Naive thymus-derived CD4-positive, alpha-beta T cell (primary cell): ENCODE results near the gene MACF1. TPM values are rescaled to one million over a fixed set of nuclear protein-coding genes. Genes with fewer than 3 reads are reported as not detected.

Experiments
- ATAC-seq: fragments of 150-1000 bp; cut with Tn5 transposase; 2 replicates; pipeline ENCODE4 v1.10.0; 2021; ENCODE audit warnings: mild to moderate bottlenecking, moderate library complexity
- CTCF ChIA-PET: fragments of 350-600 bp; sonication (Branson Sonifier 250); formaldehyde crosslinking; loops from one replicate; lab custom pipeline; 2021; ENCODE audit warnings: antibody characterized with exemption; lab: Charles Lee
- POLR2A ChIA-PET: fragments of 350-600 bp; sonication (Branson Sonifier 250); formaldehyde crosslinking; loops from one replicate; lab custom pipeline; 2021; ENCODE audit warnings: antibody characterized with exemption, inconsistent platforms; lab: Charles Lee
- DNase-seq, 9 donors: peaks; one replicate each; pipeline versions ENCODE4 v3.0.0 to v3.0.0-alpha.2; 2020 to 2022; ENCODE audit warnings: mixed read lengths in 1 of 9
- H3K27ac ChIP-seq: one replicate; pipeline ENCODE4 v1.7.0; 2013; ENCODE audit warnings: mild to moderate bottlenecking, low read depth, low read length, moderate library complexity
- H3K27me3 ChIP-seq, 2 donors: one replicate each; pipeline ENCODE4 v1.7.0; 2013; ENCODE audit warnings: low read length in 2 of 2, mild to moderate bottlenecking in 2 of 2, moderate library complexity in 2 of 2; ENCODE audit not compliant: control insufficient read depth in 2 of 2, insufficient read depth in 2 of 2
- H3K36me3 ChIP-seq, 3 experiments: 1 replicate in 2 of 3; 2 replicates in 1 of 3; pipeline ENCODE4 v1.7.0; 2013; ENCODE audit warnings: low read length in 3 of 3, mild to moderate bottlenecking in 3 of 3, moderate library complexity in 1 of 3; ENCODE audit not compliant: insufficient read depth in 3 of 3, control insufficient read depth in 2 of 3
- H3K4me1 ChIP-seq, 2 donors: one replicate each; pipeline ENCODE4 v1.7.0; 2013; ENCODE audit warnings: low read length in 2 of 2, mild to moderate bottlenecking in 2 of 2, moderate library complexity in 1 of 2; ENCODE audit not compliant: control insufficient read depth in 2 of 2, insufficient read depth in 2 of 2
- H3K4me3 ChIP-seq: 2 replicates; pipeline ENCODE4 v1.7.0; 2013; ENCODE audit warnings: mild to moderate bottlenecking, low read length
- H3K9me3 ChIP-seq, 3 experiments: 1 replicate in 2 of 3; 2 replicates in 1 of 3; pipeline ENCODE4 v1.7.0; 2013; ENCODE audit warnings: low read length in 3 of 3; ENCODE audit not compliant: control insufficient read depth in 2 of 3
- H3K27ac Mint-ChIP-seq, 9 donors: one replicate each; pipeline ENCODE4 v1.8.0; 2020 to 2022; ENCODE audit warnings: mixed read lengths in 9 of 9, mild to moderate bottlenecking in 8 of 9, moderate library complexity in 5 of 9, inconsistent platforms in 2 of 9
- H3K27me3 Mint-ChIP-seq, 5 donors: one replicate each; pipeline ENCODE4 v1.8.0; 2021 to 2022; ENCODE audit warnings: mixed read lengths in 5 of 5, mild to moderate bottlenecking in 1 of 5
- H3K36me3 Mint-ChIP-seq, 5 donors: one replicate each; pipeline ENCODE4 v1.8.0; 2020 to 2022; ENCODE audit warnings: mixed read lengths in 5 of 5, mild to moderate bottlenecking in 3 of 5, inconsistent platforms in 1 of 5
- H3K4me1 Mint-ChIP-seq, 7 donors: one replicate each; pipeline ENCODE4 v1.8.0; 2020 to 2022; ENCODE audit warnings: mixed read lengths in 7 of 7, mild to moderate bottlenecking in 3 of 7, inconsistent platforms in 1 of 7
- H3K4me3 Mint-ChIP-seq, 10 donors: one replicate each; pipeline ENCODE4 v1.8.0; 2020 to 2022; ENCODE audit warnings: mild to moderate bottlenecking in 10 of 10, mixed read lengths in 10 of 10, moderate library complexity in 6 of 10, inconsistent platforms in 2 of 10
- H3K9me3 Mint-ChIP-seq, 11 donors: one replicate each; pipeline ENCODE4 v1.8.0; 2020 to 2022; ENCODE audit warnings: mixed read lengths in 11 of 11, mild to moderate bottlenecking in 4 of 11, inconsistent platforms in 1 of 11, moderate library complexity in 1 of 11
- intact Hi-C, 2 donors: fragments of 100-400 bp; cut with micrococcal nuclease; formaldehyde crosslinking; loops; one replicate each; pipeline ENCODE4 v1.15.1; 2023
- polyA plus RNA-seq, 2 donors: library from polyadenylated mRNA; unstranded; fragments of 300-500 nt; fragmentation: Illumina TruSeq; gene quantifications; one replicate each; pipeline ENCODE4 v1.2.3, GENCODE V29; 2021
- total RNA-seq, 6 experiments: library from RNA in 5 of 6; stranded (reverse) in 5 of 6; gene quantifications; 1 replicate in 5 of 6; 2 replicates in 1 of 6; pipeline ENCODE4 v1.2.3 and lab custom pipeline; 2021 to 2026

MACF1 gene
- total and polyA plus RNA-seq, 7 experiments from 2014 or later = 21.2 to 409 (median 288) TPM

DNA sequence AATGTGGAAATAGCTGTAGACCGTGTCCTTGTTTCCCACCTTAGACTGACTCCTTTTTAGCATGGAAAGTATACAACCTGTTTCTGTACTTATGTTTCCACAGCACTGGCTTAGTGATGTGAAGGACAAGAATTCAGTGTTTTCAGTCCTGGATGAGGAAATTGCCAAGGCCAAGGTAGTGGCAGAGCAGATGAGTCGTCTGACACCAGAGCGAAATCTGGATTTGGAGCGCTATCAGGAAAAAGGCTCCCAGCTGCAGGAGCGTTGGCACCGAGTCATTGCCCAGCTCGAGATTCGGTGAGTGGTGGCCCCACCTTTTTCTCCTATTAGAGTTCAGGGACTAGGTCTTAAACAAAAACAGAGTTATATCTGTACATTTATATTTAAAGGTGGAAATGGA lies 112.6 kb downstream of the MACF1 start:
- H3K9me3 ChIP-seq = no peaks in the 10 kb centered on the region
- ChIA-PET CTCF (interaction anchor here (0.6 to 0.9 kb wide), 2 partner anchors 218 to 247 kb away, joined by 3 read pairs; no protein-coding TSS in a partner anchor), POLR2A (no interaction called here)
- no peak overlapping the region for H3K4me3 Mint-ChIP-seq
- no peaks in the 10 kb centered on the region for H3K4me1 ChIP-seq
- peaks cover 51 to 92% (median 56%) of the 10 kb centered on the region in 3 experiments for H3K36me3 ChIP-seq
- no peak overlapping the region for H3K27ac ChIP-seq
- no peak overlapping the region for H3K4me3 ChIP-seq
- no peak for DNase-seq
- ATAC-seq = no peak
- peaks cover 16 to 71% (median 47%) of the 10 kb centered on the region in 5 donors for H3K36me3 Mint-ChIP-seq
- peaks cover 0 to 10% (median 0%) of the 10 kb centered on the region in 7 donors for H3K4me1 Mint-ChIP-seq
- no peaks in the 10 kb centered on the region for H3K27me3 ChIP-seq
- intact Hi-C loops = no loop called here
- H3K9me3 Mint-ChIP-seq = no peaks in the 10 kb centered on the region
- peak overlapping the region in 2 of 9 donors; percentile 32 to 75 for H3K27ac Mint-ChIP-seq
- H3K27me3 Mint-ChIP-seq = no peaks in the 10 kb centered on the region

DNA sequence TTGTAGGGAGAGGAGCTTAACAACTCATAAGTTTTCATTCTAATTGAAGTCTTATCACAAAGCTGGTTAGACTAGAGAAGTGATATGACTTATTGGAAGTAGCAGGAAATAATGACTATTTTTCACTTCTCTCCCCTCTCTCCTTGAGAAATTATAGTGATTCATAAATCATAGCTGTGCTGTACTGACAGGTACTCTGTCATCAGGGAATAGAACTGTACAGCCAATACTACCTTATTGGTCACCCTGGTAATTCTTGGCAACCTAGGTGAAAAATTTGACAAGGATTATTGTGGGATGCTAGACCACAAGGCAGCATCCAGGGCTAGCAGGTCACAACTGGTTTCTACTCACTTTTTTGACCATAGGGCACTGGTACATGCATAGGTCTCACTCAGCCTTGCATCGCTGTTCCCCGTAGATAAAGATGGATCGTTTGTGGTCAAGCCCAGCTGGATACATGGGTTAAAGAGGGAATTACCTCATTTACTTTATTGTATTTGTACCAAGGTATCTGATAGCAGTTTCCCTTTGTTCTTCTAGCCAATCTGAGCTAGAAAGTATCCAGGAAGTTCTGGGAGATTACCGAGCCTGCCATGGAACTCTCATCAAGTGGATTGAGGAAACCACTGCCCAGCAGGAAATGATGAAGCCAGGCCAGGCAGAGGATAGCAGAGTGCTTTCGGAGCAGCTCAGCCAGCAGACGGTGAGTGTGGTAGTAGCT lies 113.6 kb downstream of the MACF1 start:
- intact Hi-C loops = no loop called here
- Histone ChIP-seq H3K27ac (no peak overlapping the region), H3K36me3 (peaks cover 53 to 93% (median 56%) of the 10 kb centered on the region in 3 experiments), H3K9me3 (no peaks in the 10 kb centered on the region), H3K4me1 (no peaks in the 10 kb centered on the region), H3K27me3 (no peaks in the 10 kb centered on the region), H3K4me3 (no peak overlapping the region)
- no peaks in the 10 kb centered on the region for H3K27me3 Mint-ChIP-seq
- no peak overlapping the region for H3K4me3 Mint-ChIP-seq
- DNase-seq (no peak), ATAC-seq (no peak)
- ChIA-PET CTCF (interaction anchor here (1.0 to 1.3 kb wide), 3 partner anchors 10 to 126 kb away, joined by 4 to 6 read pairs (median 5); no protein-coding TSS in a partner anchor), POLR2A (interaction anchor here (0.7 kb wide), 1 partner anchor 11 kb away, joined by 3 read pairs; no protein-coding TSS in a partner anchor)
- H3K36me3 Mint-ChIP-seq = peaks cover 16 to 71% (median 48%) of the 10 kb centered on the region in 5 donors
- H3K9me3 Mint-ChIP-seq = no peaks in the 10 kb centered on the region
- peaks cover 0 to 10% (median 0%) of the 10 kb centered on the region in 7 donors for H3K4me1 Mint-ChIP-seq
- H3K27ac Mint-ChIP-seq = peak overlapping the region in 3 of 9 donors; percentile 10 to 76 (median 32)

DNA sequence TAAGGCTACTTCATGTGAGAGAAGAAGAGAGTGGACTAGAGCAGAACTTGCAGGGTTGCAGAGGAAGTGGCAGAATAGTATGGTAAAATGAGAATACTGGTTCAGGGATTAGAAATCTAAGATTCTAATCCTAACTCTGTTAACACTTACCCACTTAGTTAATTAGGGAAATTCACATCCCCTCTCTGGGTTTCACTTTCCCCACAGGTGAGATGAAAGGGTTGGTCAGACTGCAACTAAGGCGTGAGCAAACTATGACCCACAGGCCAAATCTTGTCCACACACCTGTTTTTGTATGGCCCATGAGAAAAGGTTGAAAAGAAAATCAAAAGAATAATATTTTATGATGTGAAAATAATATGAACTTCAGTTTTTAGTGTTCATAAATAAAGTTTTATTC lies 117.5 kb downstream of the MACF1 start:
- H3K27ac ChIP-seq = no peak overlapping the region
- H3K9me3 ChIP-seq = no peaks in the 10 kb centered on the region
- intact Hi-C loops = no loop called here
- H3K36me3 ChIP-seq = peaks cover 49 to 95% (median 72%) of the 10 kb centered on the region in 3 experiments
- ATAC-seq (no peak), DNase-seq (no peak)
- Mint-ChIP-seq H3K27me3 (no peaks in the 10 kb centered on the region), H3K36me3 (peaks cover 11 to 53% (median 40%) of the 10 kb centered on the region in 5 donors), H3K4me3 (no peak overlapping the region), H3K27ac (peak overlapping the region in 7 of 9 donors; percentile 5 to 88 (median 59)), H3K9me3 (no peaks in the 10 kb centered on the region), H3K4me1 (peaks cover 0 to 13% (median 3%) of the 10 kb centered on the region in 7 donors)
- CTCF ChIA-PET = no interaction called here
- POLR2A ChIA-PET = no interaction called here
- H3K4me1 ChIP-seq = no peaks in the 10 kb centered on the region
- no peak overlapping the region for H3K4me3 ChIP-seq
- no peaks in the 10 kb centered on the region for H3K27me3 ChIP-seq

DNA sequence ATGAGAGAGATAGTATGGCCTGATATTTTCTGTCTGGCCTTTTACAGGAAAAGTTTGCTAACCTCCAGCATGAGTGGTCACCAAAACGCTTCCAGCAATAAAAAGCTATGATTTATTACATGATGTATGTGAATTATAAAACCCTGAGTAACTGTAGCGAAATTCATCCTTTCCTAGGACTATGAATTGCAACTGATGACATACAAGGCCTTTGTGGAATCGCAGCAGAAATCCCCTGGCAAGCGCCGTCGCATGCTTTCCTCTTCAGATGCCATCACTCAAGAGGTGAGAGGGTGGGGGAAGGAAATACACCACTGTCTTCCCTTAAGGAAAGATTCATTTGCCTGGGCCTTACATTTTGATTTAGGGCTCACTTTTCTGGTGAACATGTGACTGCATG lies 117.9 kb downstream of the MACF1 start:
- no peak for ATAC-seq
- Mint-ChIP-seq H3K27me3 (no peaks in the 10 kb centered on the region), H3K4me3 (no peak overlapping the region), H3K4me1 (peaks cover 0 to 17% (median 4%) of the 10 kb centered on the region in 7 donors), H3K9me3 (no peaks in the 10 kb centered on the region), H3K27ac (peak overlapping the region in 1 of 9 donors; percentile 46), H3K36me3 (peaks cover 8 to 54% (median 39%) of the 10 kb centered on the region in 5 donors)
- H3K9me3 ChIP-seq = no peaks in the 10 kb centered on the region
- peaks cover 0 to 3% of the 10 kb centered on the region in 2 donors for H3K4me1 ChIP-seq
- POLR2A ChIA-PET = no interaction called here
- intact Hi-C loops = no loop called here
- CTCF ChIA-PET = no interaction called here
- no peak for DNase-seq
- H3K36me3 ChIP-seq = peaks cover 49 to 95% (median 68%) of the 10 kb centered on the region in 3 experiments
- H3K27me3 ChIP-seq = no peaks in the 10 kb centered on the region
- no peak overlapping the region for H3K4me3 ChIP-seq
- no peak overlapping the region for H3K27ac ChIP-seq

DNA sequence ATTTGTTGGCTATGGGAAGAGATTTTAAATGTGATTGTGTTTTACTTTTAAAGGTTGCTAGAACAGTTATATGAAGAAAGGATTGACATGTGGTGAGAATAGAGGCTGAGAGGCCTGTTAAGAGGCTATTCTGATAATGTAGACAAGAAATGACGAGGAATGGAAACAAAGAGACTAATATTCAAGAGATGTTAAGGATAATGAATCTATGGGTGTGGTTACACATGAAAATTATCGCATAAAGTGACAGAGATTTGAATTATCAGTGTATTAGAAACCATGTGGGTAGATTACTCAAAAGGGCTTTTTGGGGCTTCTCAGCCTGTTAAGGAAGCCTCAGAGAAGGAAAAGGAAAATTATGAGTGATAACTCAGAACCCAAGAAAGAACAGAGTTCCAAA lies 120.4 kb downstream of the MACF1 start:
- intact Hi-C loops = no loop called here
- Mint-ChIP-seq H3K27ac (no peak overlapping the region), H3K4me3 (no peak overlapping the region), H3K4me1 (peaks cover 7 to 26% (median 9%) of the 10 kb centered on the region in 7 donors), H3K27me3 (no peaks in the 10 kb centered on the region), H3K9me3 (no peaks in the 10 kb centered on the region), H3K36me3 (peaks cover 8 to 51% (median 34%) of the 10 kb centered on the region in 5 donors)
- DNase-seq (no peak), ATAC-seq (no peak)
- H3K4me1 ChIP-seq = peaks cover 0 to 18% of the 10 kb centered on the region in 2 donors
- CTCF ChIA-PET = interaction anchor here (1.4 kb wide), 1 partner anchor 133 kb away, joined by 6 read pairs; no protein-coding TSS in a partner anchor
- no peak overlapping the region for H3K27ac ChIP-seq
- H3K4me3 ChIP-seq = no peak overlapping the region
- no peaks in the 10 kb centered on the region for H3K9me3 ChIP-seq
- no peaks in the 10 kb centered on the region for H3K27me3 ChIP-seq
- POLR2A ChIA-PET = no interaction called here
- H3K36me3 ChIP-seq = peaks cover 39 to 89% (median 50%) of the 10 kb centered on the region in 3 experiments

DNA sequence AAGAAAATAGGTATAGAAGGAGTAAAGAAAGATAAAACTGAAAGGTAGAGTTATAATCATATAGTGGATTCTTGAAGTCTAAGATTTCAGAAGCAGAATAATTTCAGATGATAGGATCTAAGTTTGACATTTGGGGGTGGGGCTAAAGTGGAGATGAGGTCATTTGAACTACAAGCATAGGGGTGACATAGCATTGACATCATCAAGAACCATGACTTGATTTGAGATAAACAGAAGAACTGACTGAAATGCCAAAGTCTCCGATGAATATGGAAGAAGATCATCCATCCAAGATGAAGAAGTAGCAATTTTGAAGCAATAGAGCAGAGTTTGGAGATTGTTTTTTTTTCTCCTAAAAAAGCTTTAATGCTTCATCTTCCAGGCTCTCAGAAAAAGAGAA lies 122.3 kb downstream of the MACF1 start:
- ChIA-PET CTCF (no interaction called here), POLR2A (interaction anchor here (1.1 kb wide), 1 partner anchor 17 kb away, joined by 3 read pairs; no protein-coding TSS in a partner anchor)
- DNase-seq (peak in 1 of 9 donors; percentile 23), ATAC-seq (no peak)
- Mint-ChIP-seq H3K27me3 (no peaks in the 10 kb centered on the region), H3K4me3 (no peak overlapping the region), H3K36me3 (peaks cover 3 to 45% (median 26%) of the 10 kb centered on the region in 5 donors), H3K27ac (peak overlapping the region in 6 of 9 donors; percentile 0 to 85 (median 62)), H3K4me1 (peaks cover 7 to 25% (median 9%) of the 10 kb centered on the region in 7 donors), H3K9me3 (no peaks in the 10 kb centered on the region)
- no peaks in the 10 kb centered on the region for H3K27me3 ChIP-seq
- H3K9me3 ChIP-seq = no peaks in the 10 kb centered on the region
- intact Hi-C loops = no loop called here
- H3K36me3 ChIP-seq = peaks cover 31 to 87% (median 40%) of the 10 kb centered on the region in 3 experiments
- H3K4me1 ChIP-seq = peaks cover 0 to 18% of the 10 kb centered on the region in 2 donors
- no peak overlapping the region for H3K27ac ChIP-seq
- no peak overlapping the region for H3K4me3 ChIP-seq
